WTC11 (cell line): ENCODE results near the gene EDDM13. TPM values are rescaled to one million over a fixed set of nuclear protein-coding genes. Genes with fewer than 3 reads are reported as not detected.
A peak's percentile ranks its signal among the peaks of the same experiment; 100 is the strongest.

Experiments
- ATAC-seq: fragments of 200-7000 bp; cut with Tn5 transposase; 2 replicates; pipeline ENCODE4 v1.10.0; 2021; ENCODE audit warnings: mild to moderate bottlenecking, moderate library complexity
- CTCF ChIA-PET: fragments of 300-600 bp; sonication (Branson Sonifier 250); formaldehyde crosslinking; loops from one replicate; lab custom pipeline; 2021; ENCODE audit warnings: antibody characterized with exemption; lab: Charles Lee
- POLR2A ChIA-PET: fragments of 350-600 bp; sonication (Branson Sonifier 250); formaldehyde crosslinking; loops from one replicate; lab custom pipeline; 2021; ENCODE audit warnings: antibody characterized with exemption; lab: Charles Lee
- DNase-seq: peaks from one replicate; pipeline ENCODE4 v3.0.0; 2021; ENCODE audit warnings: low spot score
- H3K27ac Mint-ChIP-seq: 2 replicates; pipeline ENCODE4 v1.8.0; 2021; ENCODE audit warnings: mixed read lengths
- H3K27me3 Mint-ChIP-seq: 2 replicates; pipeline ENCODE4 v1.8.0; 2021; ENCODE audit warnings: low read depth, mild to moderate bottlenecking, moderate library complexity, mixed read lengths
- H3K36me3 Mint-ChIP-seq: 2 replicates; pipeline ENCODE4 v1.8.0; 2021; ENCODE audit warnings: mixed read lengths
- H3K4me1 Mint-ChIP-seq: 2 replicates; pipeline ENCODE4 v1.8.0; 2022; ENCODE audit warnings: mixed read lengths
- H3K4me3 Mint-ChIP-seq: 2 replicates; pipeline ENCODE4 v1.8.0; 2021; ENCODE audit warnings: mild to moderate bottlenecking, moderate library complexity, mixed read lengths
- H3K9me3 Mint-ChIP-seq: 2 replicates; pipeline ENCODE4 v1.8.0; 2021; ENCODE audit warnings: mixed read lengths
- ARID4B ChIP-seq: sonication (generic); formaldehyde crosslinking; IDR thresholded peaks from 2 replicates; pipeline ENCODE4 v1.8.0; 2023; ENCODE audit warnings: missing genetic modification reagents, mild to moderate bottlenecking, borderline replicate concordance
- E2F5 ChIP-seq: sonication (generic); formaldehyde crosslinking; IDR thresholded peaks from 2 replicates; pipeline ENCODE4 v1.8.1; 2022; ENCODE audit warnings: mild to moderate bottlenecking, moderate library complexity, missing genetic modification reagents
- ELF4 ChIP-seq: sonication (generic); formaldehyde crosslinking; IDR thresholded peaks from 2 replicates; pipeline ENCODE4 v1.8.1; 2022; ENCODE audit warnings: low read depth, mild to moderate bottlenecking, moderate library complexity, missing genetic modification reagents
- EMX1 ChIP-seq: fragments of 250-450 bp; sonication (Bioruptor Pico); IDR thresholded peaks from 2 replicates; pipeline ENCODE4 v1.8.0; 2021; ENCODE audit warnings: mild to moderate bottlenecking
- ERG ChIP-seq: fragments of 250-450 bp; sonication (Bioruptor Pico); IDR thresholded peaks from 2 replicates; pipeline ENCODE4 v1.8.0; 2021; ENCODE audit warnings: mild to moderate bottlenecking
- GTF2I ChIP-seq: fragments of 250-450 bp; sonication (Bioruptor Pico); conservative IDR thresholded peaks from 2 replicates; pipeline ENCODE4 v1.4.0; 2021; ENCODE audit warnings: mild to moderate bottlenecking
- HMGA2 ChIP-seq: fragments of 250-450 bp; sonication (Bioruptor Pico); IDR thresholded peaks from 2 replicates; pipeline ENCODE4 v1.4.0; 2021; ENCODE audit warnings: mild to moderate bottlenecking, moderate library complexity
- HMGXB4 ChIP-seq: sonication (generic); formaldehyde crosslinking; IDR thresholded peaks from 2 replicates; pipeline ENCODE4 v1.8.1; 2023; ENCODE audit warnings: mild to moderate bottlenecking, moderate library complexity, missing genetic modification reagents
- IRF2 ChIP-seq: sonication (generic); formaldehyde crosslinking; IDR thresholded peaks from 2 replicates; pipeline ENCODE4 v1.8.0; 2022; ENCODE audit warnings: low read depth, missing genetic modification reagents, borderline replicate concordance
- JUN ChIP-seq: sonication (generic); formaldehyde crosslinking; IDR thresholded peaks from 2 replicates; pipeline ENCODE4 v1.8.0; 2023; ENCODE audit warnings: mild to moderate bottlenecking, missing genetic modification reagents
- MAX ChIP-seq: sonication (generic); formaldehyde crosslinking; IDR thresholded peaks from 2 replicates; pipeline ENCODE4 v1.8.0; 2022; ENCODE audit warnings: mild to moderate bottlenecking, missing genetic modification reagents
- NFATC4 ChIP-seq: fragments of 250-450 bp; sonication (Bioruptor Pico); IDR thresholded peaks from 2 replicates; pipeline ENCODE4 v1.9.0; 2021; ENCODE audit warnings: mild to moderate bottlenecking
- NR1H2 ChIP-seq: sonication (generic); formaldehyde crosslinking; IDR thresholded peaks from 2 replicates; pipeline ENCODE4 v1.9.0; 2021; ENCODE audit warnings: mild to moderate bottlenecking, moderate library complexity, missing genetic modification reagents
- OVOL2 ChIP-seq: fragments of 250-450 bp; sonication (Bioruptor Pico); IDR thresholded peaks from 2 replicates; pipeline ENCODE4 v1.9.0; 2021; ENCODE audit warnings: mild to moderate bottlenecking, borderline replicate concordance
- PRRX2 ChIP-seq: fragments of 250-450 bp; sonication (Bioruptor Pico); IDR thresholded peaks from 2 replicates; pipeline ENCODE4 v1.8.0; 2021; ENCODE audit warnings: mild to moderate bottlenecking
- SMAD3 ChIP-seq: sonication (generic); formaldehyde crosslinking; IDR thresholded peaks from 2 replicates; pipeline ENCODE4 v1.8.0; 2022; ENCODE audit warnings: missing genetic modification reagents, mild to moderate bottlenecking, borderline replicate concordance
- ZMAT4 ChIP-seq: fragments of 250-450 bp; sonication (Bioruptor Pico); IDR thresholded peaks from 2 replicates; pipeline ENCODE4 v1.9.0; 2021; ENCODE audit warnings: mild to moderate bottlenecking
- ZNF219 ChIP-seq: sonication (generic); formaldehyde crosslinking; IDR thresholded peaks from 2 replicates; pipeline ENCODE4 v1.8.0; 2023; ENCODE audit warnings: missing genetic modification reagents, mild to moderate bottlenecking, borderline replicate concordance
- ZNF232 ChIP-seq: sonication (generic); formaldehyde crosslinking; IDR thresholded peaks from 2 replicates; pipeline ENCODE4 v1.8.0; 2022; ENCODE audit warnings: mild to moderate bottlenecking, missing genetic modification reagents
- ZNF281 ChIP-seq: sonication (generic); formaldehyde crosslinking; IDR thresholded peaks from 2 replicates; pipeline ENCODE4 v1.8.0; 2023; ENCODE audit warnings: mild to moderate bottlenecking, missing genetic modification reagents
- ZSCAN18 ChIP-seq: fragments of 250-450 bp; sonication (Bioruptor Pico); IDR thresholded peaks from 2 replicates; pipeline ENCODE4 v2.1.2; 2022; ENCODE audit warnings: mild to moderate bottlenecking, moderate library complexity
- total RNA-seq: library from RNA; stranded (reverse); gene quantifications from 3 replicates; pipeline ENCODE4 v1.2.3, GENCODE V29; 2021

EDDM13 gene
- total RNA-seq, 1 experiment from 2014 or later: not detected

GRCh38 chr19:56252699-56253422 lies 19.7 kb upstream of the EDDM13 start (continued):
- TF ChIP-seq ARID4B (CRISPR knock-in tag): no peak
- 0 out of 2 replicates have a peak, but pooled peaks have one; percentile 10 for TF ChIP-seq GTF2I (CRISPR knock-in tag)
- no peak for TF ChIP-seq ZNF281 (CRISPR knock-in tag)
- 0 out of 2 replicates have a peak, but pooled peaks have one; percentile 59 for TF ChIP-seq ZSCAN18
- peak; percentile 66; the same call in 1 of the 2 replicates for TF ChIP-seq MAX (CRISPR knock-in tag)
- TF ChIP-seq ZNF232 (CRISPR knock-in tag): no peak
- no peak for TF ChIP-seq IRF2 (CRISPR knock-in tag)
- no peak for TF ChIP-seq JUN (CRISPR knock-in tag)

GRCh38 chr19:56253737-56254136 lies 18.8 kb upstream of the EDDM13 start:
- peaks cover 12% of the 10 kb centered on the region for H3K36me3 Mint-ChIP-seq
- POLR2A ChIA-PET: interaction anchor here (0.9 to 1.0 kb wide), 2 partner anchors 99 to 118 kb away, joined by 3 read pairs; no protein-coding TSS in a partner anchor
- ATAC-seq (no peak), DNase-seq (no peak)
- peaks cover 12% of the 10 kb centered on the region; the same call in 1 of the 2 replicates for H3K27me3 Mint-ChIP-seq
- no peak overlapping the region for H3K27ac Mint-ChIP-seq
- H3K4me1 Mint-ChIP-seq: no peaks in the 10 kb centered on the region
- CTCF ChIA-PET: interaction anchor here (0.6 to 5.3 kb wide), 38 partner anchors 7 to 188 kb away, joined by 3 to 48 read pairs (median 6); partner anchors contain the start of genes EDDM13 and ZSCAN5A
- peaks cover 13% of the 10 kb centered on the region for H3K9me3 Mint-ChIP-seq
- no peak overlapping the region for H3K4me3 Mint-ChIP-seq
- TF ChIP-seq EMX1 (no peak), HMGXB4 (no peak), NFATC4 (CRISPR knock-in tag) (no peak), ZNF219 (CRISPR knock-in tag) (no peak), SMAD3 (CRISPR knock-in tag) (no peak), NR1H2 (no peak), E2F5 (CRISPR knock-in tag) (no peak), ERG (CRISPR knock-in tag) (no peak), ZMAT4 (no peak), PRRX2 (no peak), HMGA2 (CRISPR knock-in tag) (no peak), OVOL2 (no peak), ELF4 (no peak)
